ENCODE data around the gene DUSP8.

The DUSP8 gene

GRCh38 chr11:1566381-1567051, 5.6 kb downstream of the DUSP8 start:
- in situ Hi-C loops (cut with MboI; ENCODE audit: low sequenced_read_pairs): no loop called here

- in situ Hi-C loops (cut with MboI; ENCODE audit: low sequenced_read_pairs): no loop called here
Measured at GRCh38 chr11:1565904-1566247, 6.2 kb downstream of the DUSP8 start.

- in situ Hi-C loops (cut with MboI; ENCODE audit: low sequenced_read_pairs): no loop called here
Measured at GRCh38 chr11:1565173-1565903, 6.7 kb downstream of the DUSP8 start.

DNA sequence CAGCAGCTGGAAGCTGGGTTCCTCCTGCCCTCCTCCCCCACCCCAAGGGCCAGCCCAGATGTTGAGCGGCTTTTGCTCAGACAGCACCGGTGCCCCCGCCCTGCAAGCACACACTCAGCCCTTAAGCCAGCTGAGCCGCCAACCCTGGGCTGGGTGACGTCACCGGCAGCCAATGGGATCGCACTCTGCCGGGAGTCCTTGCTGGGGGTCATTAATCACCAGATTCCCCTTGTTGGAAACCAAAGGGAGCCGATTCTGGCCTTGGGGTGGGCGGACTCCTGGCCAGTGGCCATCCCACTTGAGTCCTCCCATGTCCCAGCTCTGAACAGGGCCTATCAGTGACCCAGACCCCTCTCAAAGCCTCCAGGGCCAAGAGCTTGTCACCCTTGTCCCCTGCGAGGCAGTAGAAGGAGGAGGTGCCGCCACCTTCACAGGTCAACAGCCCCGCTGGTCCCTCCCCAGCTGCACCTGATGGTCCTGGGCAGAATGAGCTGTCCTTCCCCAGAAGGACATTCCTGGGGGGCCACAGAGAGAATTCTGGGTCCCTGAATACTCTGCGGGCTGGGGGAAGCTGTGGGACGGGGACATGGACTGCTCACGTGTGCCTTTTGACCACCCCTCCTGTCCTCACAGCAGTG, 7.4 kb downstream of the DUSP8 start:
- in situ Hi-C loops (cut with MboI; ENCODE audit: low sequenced_read_pairs): no loop called here

- in situ Hi-C loops (cut with MboI; ENCODE audit: low sequenced_read_pairs): no loop called here
Measured at GRCh38 chr11:1563697-1564534, 8.2 kb downstream of the DUSP8 start.

DNA sequence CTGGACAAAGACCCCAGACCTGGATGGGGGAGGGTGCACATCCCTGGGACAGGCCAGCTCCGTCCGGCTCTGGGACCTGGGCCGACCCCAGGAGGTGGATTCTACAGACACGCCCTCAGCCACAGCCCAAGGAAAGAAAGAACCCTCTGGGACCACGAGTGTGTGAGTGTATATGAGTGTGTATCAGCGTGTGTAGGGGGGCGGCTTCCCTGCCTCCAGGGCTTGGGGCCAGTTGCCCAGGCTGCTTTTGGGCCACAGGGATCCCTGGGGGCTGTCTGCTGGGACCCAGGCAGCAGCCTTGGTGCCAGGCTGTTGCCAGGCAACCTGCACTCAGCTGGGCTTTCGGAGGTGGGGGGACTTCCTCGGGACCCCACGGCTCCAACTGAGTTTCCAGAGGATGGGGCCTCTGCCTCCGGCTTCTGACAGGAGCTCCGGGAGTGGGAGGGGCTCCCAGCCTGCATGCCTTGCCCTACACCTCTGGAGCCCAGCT, 8.9 kb downstream of the DUSP8 start:
- in situ Hi-C loops (cut with MboI; ENCODE audit: low sequenced_read_pairs): no loop called here

DNA sequence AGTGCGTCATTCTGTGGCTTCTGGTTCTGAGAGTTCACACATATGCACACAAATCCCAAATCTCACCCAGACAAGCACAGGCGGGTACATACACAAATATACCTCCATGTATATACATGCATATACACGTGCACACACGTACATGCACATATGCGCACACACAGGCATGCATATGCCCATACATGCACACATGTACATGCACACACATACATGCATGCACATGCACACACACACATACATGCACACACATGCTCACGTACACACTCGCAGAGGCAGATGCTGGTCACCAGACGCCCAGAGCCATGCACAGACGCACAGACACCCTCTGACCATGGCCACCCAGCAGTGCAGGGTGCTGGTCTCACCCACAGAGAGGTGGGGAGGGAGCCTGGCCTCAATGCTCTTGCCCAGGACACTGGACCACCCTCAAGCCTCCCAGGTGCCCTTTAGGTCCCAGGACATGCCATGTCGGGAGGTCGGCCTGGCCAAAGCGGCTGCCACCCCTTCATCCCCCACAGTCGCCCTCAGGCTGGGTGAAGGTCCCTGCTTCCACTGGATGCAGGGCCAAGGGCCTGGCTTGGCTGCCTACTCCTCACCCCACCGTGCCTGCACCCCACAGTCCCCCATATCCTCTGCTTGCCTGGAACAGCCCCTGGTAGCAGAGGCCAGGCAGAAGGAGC, 9.5 kb downstream of the DUSP8 start:
- in situ Hi-C loops (cut with MboI; ENCODE audit: low sequenced_read_pairs): no loop called here

GRCh38 chr11:1561955-1562354, 10.1 kb downstream of the DUSP8 start:
- in situ Hi-C loops (cut with MboI; ENCODE audit: low sequenced_read_pairs): no loop called here

DNA sequence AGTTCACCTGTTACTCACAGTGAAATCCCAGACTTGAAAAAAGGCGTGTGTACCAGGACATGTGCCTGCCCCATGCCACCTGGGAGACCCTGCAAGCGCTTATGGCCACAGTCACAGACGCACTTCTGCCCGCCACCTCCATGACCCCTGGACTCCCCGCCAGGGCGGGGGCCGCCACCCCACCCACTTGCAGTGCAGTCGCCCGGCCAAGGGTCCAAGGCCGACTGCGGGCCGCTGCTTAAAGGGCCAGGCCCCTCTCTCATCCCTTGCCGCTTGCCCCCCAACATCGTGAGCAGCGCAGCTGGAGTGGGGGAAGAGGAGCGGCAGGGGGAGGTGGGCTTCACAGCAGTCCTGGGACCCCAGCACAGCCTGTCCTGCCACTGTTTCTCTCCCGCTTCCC, 10.8 kb downstream of the DUSP8 start:
- in situ Hi-C loops (cut with MboI; ENCODE audit: low sequenced_read_pairs): no loop called here

- in situ Hi-C loops (cut with MboI; ENCODE audit: low sequenced_read_pairs): no loop called here
Measured at GRCh38 chr11:1560649-1561251, 11.3 kb downstream of the DUSP8 start.

DNA sequence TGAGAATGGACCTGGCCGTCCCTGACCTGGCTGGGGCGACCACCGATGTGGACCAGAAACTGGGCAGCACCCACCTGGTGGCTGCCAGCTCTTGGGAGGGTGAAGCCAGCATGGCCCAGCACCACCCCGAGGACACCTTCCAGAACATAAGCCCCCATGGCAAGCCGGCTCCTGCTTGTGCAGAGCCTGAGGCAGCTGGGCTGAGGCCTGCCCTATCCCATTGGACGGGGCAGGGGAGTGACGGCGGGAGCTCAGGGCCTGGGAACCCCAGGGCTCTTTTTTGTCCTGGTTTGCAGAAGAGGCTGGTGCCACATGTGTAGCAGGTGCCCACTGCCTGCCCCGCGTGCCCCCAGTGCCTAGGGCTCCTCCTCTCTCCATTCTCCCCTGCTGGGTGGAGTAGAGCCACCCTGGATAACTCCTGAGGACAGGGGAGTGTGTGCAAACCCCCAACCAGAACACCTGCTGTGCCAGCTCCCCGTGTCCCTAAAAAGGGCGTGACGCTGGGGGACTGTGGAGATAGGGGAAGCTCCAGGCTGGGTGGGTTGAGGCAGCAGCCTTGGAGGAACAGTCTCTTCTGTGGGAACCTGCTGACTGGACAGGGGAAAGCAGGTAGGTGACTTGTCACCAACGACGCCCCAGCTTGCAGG, 11.9 kb downstream of the DUSP8 start:
- in situ Hi-C loops (cut with MboI; ENCODE audit: low sequenced_read_pairs): no loop called here

- in situ Hi-C loops (cut with MboI; ENCODE audit: low sequenced_read_pairs): no loop called here
Measured at GRCh38 chr11:1559111-1559951, 12.7 kb downstream of the DUSP8 start.

DNA sequence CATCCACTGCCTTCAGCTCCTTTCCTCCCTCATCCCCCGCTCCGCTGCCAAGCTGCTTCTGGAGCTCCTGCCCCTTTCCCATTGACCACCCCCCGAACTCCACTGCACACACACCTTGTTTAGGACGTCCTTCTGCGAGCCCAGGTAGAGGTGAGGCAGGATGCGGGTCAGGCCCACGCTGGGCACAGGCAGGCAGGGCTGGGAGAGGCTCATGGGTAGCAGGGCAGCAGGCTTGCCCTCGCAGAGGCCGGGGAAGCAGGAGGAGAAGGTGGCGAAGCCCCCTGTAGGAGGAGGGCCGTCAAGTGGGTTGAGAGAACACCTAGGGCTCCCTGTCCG, 13.3 kb downstream of the DUSP8 start:
- in situ Hi-C loops (cut with MboI; ENCODE audit: low sequenced_read_pairs): no loop called here

- in situ Hi-C loops (cut with MboI; ENCODE audit: low sequenced_read_pairs): no loop called here
Measured at GRCh38 chr11:1557904-1558774, 13.9 kb downstream of the DUSP8 start.

DNA sequence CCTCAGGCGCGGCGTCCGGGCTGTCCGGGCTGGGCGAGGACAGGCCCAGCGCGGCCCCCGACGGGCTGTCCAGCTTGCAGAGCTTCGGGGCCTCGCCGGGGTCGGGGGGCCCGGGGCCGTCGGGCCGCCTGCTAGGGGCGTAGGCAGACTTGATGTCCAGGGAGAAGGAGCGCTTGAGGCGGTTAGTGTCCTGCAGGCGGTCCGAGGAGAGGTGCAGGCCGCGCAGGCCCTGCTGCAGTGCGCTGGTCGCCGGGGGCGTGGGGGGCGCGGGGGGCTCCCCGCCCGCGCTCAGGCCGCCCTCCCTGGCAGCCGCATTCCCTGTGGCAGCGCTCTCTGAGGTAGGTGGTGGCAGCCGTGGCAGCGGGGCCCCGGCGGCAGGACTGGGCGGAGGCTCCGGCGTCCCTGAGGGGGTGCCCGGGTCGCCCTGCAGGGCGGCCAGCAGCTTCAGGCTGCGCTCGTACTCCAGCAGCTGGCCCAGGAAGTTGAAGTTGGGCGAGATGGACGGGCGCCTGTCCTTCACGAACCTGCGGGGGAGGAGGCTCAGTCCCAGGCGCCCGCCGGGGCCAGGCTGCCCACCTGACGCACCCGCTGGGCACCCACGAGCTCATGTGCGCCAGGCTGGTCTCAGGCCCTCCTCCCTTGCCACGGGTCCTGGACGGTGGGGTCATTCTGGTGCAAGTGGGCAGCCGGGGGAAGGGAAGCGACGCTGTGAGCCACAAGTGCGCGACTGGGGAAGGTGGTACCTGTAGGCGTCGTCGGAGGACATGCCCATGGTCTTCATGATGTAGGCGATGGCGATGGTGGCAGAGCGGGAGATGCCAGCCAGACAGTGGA, 14.8 kb downstream of the DUSP8 start:
- in situ Hi-C loops (cut with MboI; ENCODE audit: low sequenced_read_pairs): no loop called here

GRCh38 chr11:1556278-1556902, 15.7 kb downstream of the DUSP8 start:
- in situ Hi-C loops (cut with MboI; ENCODE audit: low sequenced_read_pairs): no loop called here

DNA sequence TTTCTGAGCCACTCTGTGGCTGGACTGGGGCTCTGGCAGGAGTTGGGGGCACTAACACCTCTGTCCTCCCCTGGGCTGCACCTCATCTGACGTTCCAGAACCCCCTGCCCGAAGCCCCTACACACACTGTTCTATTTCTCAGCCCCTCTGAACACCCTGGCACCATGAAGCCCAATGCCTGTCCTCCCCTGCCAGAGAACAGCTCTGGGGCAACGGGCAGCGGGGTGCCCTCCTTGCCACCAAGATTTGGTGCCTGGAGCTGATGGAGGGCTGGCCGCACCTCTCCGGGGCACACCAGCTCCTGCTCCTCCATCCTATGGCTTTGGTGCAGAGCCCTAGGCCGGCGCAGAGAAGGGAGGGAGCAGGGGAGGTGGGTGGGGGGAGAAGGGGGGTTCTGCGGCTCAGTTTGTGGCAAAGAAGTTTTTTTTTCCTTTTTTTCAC, 16.3 kb downstream of the DUSP8 start:
- in situ Hi-C loops (cut with MboI; ENCODE audit: low sequenced_read_pairs): no loop called here

Measured in HL-60/S4 treated with retinoic acid at 250 ng/mL for 4 days and 3 days (cell line).